LHCN-M2 (cell line): ENCODE measurements around the gene OSCP1. TPM values are rescaled to one million over a fixed set of nuclear protein-coding genes. Genes with fewer than 3 reads are reported as not detected.
"Not testable (repeated sequence)": the region's sequence is repeated elsewhere in the genome, so short reads cannot be mapped to it uniquely, and the experiment has no call there.

Experiments used
- DNase-seq: peaks from one replicate; pipeline ENCODE4 v3.0.0-alpha.2; 2012; ENCODE audit warnings: low read depth
- polyA plus RNA-seq: library from polyadenylated mRNA; unstranded; fragments of >200 nt; gene quantifications from one replicate; pipeline ENCODE4 v1.2.1, GENCODE V29; 2012; ENCODE audit warnings: missing spikeins
- total RNA-seq: library from RNA; depleted of rRNA; stranded (reverse); fragments of >200 nt; gene quantifications from 2 replicates; pipeline ENCODE4 v1.2.3, GENCODE V29; 2014; rRNA removed

Gene OSCP1, protein sequence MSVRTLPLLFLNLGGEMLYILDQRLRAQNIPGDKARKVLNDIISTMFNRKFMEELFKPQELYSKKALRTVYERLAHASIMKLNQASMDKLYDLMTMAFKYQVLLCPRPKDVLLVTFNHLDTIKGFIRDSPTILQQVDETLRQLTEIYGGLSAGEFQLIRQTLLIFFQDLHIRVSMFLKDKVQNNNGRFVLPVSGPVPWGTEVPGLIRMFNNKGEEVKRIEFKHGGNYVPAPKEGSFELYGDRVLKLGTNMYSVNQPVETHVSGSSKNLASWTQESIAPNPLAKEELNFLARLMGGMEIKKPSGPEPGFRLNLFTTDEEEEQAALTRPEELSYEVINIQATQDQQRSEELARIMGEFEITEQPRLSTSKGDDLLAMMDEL
- 4.5 and 7.1 TPM in 2 replicates for total RNA-seq
- 6.2 TPM for polyA plus RNA-seq

DNA sequence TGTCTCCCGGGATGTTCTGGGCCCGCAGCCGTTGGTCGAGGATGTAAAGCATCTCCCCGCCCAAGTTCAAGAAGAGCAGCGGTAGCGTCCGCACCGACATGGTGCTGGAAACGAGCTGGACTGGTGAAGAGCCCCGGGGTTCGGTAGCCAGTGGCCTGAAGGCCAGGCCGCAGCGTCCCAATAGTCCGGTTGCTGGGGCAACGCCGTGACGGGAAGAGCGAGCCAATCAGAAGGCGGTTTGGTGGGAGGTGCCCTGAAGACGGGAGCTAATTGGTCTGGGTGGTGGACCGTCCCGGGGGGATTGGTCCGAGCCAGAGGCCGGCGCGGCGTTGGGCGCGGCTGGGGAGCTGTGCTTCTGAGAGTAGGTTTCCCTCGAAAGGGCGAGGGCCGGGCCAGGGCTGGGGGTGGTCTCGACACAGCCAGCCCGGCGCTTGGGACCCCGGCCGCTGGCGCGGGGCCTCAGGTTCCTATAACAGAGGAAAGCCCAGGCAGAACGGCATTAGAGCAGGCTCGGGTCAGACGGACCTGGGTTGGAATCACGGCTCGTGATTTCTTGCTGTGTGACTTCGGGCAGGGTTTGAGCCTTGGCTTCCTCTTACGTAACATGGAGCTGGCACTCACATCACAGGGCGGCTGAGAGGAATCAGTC lies at the start of gene OSCP1:
Gene OSCP1 (minus strand): TSS at position 182 of the 649 bp plus-strand sequence. CDS start 82 bp downstream, at position 100.
- DNase-seq: peak; percentile 94

DNA sequence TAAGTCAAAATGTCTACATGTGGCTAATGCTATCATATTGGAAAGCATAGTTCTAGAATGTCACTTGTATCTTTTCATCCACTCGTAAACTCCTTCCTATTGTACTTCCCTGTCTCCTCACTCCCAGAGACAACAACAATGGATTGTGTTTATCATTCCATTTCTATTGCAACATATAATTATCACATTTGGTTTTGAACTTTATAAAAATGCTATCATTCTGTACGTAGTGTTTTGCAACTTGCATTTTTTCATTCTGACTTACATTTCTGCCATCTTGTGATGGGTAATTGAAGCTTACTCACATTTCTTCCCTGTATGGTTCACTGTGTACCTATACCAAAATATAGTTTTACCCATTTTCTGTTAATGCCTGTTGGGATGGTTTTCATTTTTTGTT lies 47.0 kb upstream of the OSCP1 start:
- DNase-seq: no peak

DNA sequence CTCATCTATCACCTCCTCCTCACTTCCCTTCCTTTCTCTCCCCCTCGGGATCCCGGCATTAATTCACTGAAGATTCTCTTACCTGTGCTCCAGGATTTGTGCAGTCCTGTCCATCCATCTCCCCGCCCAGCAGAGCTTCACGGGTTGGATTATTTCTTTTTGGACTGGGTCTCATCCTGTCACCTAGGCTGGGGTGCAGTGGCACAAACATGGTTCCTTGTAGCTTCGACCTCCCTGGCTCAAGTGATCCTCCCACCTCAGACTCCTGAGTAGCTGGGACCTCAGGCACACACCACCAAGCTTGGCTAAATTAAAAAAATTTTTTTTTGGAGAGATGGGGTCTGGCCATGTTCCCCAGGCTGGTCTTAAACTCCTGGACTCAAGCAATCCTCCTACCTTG lies 44.7 kb upstream of the OSCP1 start:
- DNase-seq: no peak

DNA sequence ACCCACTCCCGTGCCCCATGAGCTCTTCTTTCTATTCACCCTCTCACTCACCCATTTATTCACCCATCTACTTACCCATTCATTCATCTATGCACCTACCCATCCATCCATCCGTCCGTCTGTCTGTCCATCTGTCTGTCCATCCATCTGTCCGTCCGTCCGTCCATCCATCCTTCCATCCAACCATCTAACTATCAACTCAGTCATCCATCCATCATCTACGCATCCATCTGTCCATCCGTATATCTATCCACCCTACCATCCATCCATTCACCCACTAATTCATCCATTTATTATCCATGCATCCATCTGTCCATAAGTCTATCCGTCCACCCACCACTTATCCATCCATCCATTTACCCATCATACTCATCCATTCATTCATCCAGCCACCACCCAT lies 43.3 kb upstream of the OSCP1 start:
- no peak for DNase-seq

DNA sequence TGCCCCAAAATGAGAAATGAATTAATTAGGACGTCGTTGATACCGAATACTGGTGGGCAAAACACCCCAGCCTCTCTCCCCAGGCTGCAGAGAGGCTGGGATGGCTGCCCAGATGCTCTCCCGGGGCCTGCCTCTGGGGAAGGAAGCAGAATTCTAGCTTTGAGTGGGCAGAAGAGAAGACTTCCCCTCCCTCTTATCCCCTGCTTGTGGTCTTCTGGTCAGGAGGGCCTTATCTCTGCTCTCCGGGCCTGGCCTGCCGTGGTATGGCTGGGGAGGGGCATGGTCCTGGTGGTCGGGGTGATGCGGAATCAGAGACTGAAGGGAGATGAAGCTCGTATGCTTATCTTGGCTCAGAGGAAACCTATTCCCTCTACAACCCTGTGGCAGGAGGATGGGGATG lies 42.2 kb upstream of the OSCP1 start:
- no peak for DNase-seq

DNA sequence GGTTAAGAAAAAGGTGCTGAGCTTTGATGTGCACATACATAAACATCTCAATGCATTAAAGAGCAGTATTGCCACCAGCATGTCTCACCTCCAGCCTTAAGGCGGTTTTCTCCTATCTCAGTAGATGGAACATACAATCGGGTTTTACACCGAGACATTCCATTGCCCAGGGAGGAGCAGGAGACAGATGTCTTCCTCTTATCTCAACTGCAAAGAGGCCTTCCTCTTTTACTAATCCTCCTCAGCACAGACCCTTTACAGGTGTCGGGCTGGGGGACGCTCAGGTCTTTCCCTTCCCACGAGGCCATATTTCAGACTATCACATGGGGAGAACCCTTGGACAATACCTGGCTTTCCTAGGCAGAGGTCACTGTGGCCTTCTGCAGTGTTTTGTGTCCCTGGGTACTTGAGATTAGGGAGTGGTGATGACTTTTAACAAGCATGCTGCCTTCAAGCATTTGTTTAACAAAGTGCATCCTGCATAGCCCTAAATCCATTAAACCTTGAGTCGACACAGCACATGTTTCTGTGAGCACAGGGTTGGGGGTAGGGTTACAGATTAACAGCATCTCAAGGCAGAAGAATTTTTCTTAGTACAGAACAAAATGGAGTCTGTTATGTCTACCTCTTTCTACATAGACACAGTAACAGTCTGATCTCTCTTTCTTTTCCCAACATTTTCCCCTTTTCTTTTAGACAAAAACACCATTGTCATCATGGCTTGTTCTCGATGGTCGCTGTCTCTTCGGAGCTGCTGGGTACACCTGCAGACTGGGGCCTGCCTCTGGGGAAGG lies 39.2 kb upstream of the OSCP1 start:
- not testable (repeated sequence) for DNase-seq

DNA sequence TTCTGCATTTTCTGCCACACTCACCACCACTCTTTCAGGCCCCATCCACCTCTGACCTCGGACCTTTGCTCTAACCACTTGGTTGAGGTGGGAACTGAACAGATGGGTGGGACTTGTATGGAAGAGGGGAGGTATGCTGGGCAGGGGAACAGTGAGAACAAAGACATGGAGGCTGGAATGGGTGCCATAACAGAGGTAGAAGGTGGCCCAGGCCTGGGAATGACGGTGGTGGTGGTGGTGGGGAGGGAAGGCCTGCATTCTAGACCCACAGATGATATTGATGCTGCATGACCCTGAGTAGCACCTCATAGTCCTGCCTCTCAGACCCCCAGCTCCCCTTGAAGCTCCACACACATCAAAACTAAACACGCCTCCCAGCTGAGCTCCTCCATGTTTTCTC lies 37.7 kb upstream of the OSCP1 start:
- DNase-seq: no peak

DNA sequence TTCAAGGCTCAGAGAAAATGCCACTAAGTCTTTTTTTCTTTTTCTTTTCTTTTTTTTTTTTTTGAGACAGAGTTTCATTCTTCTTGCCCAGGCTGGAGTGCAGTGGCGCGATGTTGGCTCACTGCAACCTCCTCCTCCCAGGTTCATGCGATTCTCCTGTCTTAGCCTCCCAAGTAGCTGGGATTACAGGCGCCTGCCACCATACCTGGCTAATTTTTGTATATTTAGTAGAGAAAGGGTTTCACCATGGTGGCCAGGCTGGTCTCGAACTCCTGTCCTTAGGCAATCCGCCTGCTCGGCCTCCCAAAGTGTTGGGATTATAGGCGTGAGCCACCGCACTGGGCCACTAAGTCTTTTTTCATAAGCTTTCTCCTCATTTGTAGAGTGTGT lies 37.1 kb upstream of the OSCP1 start:
- DNase-seq: not testable (repeated sequence)

DNA sequence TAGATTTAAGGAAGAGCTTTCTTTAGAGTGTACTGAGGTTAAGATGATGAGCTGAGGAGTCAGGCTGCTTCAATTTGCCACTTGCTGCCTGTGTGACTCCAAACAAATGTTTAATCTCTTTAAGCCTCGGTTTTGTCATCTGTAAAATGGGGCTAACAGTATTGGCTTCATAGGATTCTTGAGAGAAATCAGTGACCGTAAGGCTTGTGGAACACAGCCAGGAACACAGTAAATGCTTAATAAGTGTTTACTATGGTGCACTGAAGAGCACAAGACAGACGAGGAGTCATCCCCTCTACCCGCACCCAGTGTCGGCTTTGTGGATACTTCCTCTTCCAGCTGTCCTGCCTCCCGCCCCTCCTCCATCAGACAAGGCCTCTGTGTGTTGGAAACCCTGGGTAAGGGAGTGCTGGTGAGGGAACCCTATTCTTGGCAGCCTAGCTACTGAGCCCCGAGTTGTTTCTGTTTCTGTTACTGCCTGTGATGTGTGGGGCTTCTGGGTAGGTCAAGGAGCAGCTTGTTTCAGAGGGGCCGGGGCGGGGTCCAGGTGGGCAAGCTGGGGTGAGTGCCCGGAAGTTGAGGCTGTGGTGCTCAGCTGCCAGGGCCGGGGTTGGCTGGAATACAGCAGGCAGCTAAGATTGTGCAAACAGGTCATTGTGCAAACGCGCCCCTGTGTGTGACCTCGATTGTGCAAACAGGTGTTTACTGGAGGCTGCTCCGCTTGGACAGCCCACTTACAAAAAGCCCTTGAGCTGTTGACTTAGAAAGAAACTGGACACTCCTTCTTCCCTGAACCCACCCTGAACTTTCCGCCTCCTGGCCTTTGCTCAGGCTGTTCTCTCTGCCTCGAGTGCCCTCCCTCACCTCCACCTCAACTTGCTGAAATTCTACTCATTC lies 36.4 kb upstream of the OSCP1 start:
- no peak for DNase-seq

DNA sequence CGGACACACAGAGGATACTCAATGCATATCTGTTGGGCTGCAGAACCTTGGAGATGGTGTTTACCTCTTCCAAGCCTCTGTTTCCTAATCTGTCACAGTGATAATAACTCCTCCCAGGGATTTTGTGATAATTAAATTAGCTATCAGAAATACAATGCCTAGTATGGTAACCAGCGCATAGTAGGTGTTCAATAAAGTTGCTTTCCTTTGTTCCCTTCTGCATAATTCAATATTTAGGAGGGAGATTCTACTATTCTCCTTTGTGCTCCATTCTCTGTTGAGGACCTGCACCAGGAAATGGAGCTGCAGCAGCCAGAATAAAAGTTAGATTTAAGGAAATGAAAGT lies 35.8 kb upstream of the OSCP1 start:
- DNase-seq: no peak

DNA sequence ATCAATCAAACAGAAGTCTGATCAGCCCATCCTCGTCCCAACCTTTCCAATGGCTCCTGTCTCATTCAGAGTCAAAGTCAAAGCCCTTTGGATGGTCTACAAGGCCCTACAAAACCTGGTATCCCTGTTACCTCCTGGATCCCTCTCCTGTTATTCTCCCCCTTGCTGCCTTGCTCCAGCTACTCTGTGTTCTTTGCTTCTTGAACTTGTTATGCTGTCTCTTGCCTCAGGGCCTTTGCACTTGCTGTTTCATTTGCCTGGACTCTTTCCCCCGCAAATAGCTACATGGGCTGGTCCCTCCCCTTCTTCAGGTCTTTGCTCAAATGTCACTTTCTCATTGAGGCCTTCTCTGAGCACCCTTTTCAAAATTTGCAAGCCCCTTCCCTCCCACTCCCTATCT lies 33.8 kb upstream of the OSCP1 start:
- DNase-seq: no peak

DNA sequence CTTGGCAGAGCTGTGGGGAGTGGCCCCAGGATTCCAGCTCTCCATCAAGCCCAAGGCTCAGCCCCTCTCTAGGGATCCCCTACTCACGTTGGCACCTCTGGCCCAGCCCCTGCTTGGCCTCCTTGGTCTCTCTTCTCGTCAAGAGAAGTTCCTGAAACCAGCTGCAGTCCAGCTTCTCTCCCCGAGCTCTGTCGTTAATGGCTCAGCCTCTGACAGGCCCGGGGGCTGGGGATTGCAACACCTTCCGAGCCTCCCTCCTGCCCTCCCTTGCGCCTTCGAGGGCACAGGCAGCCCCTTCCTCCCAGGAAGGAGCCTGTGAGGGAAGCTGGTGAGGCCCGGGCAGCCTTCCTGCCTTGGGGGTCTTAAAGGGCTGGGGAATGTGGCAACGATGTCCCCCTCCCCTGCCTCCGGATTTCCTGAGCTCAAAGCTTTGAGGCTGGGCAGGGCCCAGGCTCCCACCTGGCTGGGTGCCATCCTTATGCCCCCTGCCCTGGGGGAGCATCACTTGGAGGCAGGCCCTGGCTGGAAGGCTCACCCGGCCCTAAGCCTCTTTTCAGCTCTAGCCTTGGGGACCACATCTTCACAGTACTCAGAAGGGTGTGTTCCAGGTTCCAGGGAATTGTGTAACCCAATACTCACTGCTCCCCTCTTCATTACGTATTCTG lies 32.6 kb upstream of the OSCP1 start, which contains the start of gene CSF3R:
Gene CSF3R (minus strand): TSS at position 190 of the 665 bp plus-strand sequence. CDS start 3,417 bp downstream, outside the sequence.
- DNase-seq: no peak

DNA sequence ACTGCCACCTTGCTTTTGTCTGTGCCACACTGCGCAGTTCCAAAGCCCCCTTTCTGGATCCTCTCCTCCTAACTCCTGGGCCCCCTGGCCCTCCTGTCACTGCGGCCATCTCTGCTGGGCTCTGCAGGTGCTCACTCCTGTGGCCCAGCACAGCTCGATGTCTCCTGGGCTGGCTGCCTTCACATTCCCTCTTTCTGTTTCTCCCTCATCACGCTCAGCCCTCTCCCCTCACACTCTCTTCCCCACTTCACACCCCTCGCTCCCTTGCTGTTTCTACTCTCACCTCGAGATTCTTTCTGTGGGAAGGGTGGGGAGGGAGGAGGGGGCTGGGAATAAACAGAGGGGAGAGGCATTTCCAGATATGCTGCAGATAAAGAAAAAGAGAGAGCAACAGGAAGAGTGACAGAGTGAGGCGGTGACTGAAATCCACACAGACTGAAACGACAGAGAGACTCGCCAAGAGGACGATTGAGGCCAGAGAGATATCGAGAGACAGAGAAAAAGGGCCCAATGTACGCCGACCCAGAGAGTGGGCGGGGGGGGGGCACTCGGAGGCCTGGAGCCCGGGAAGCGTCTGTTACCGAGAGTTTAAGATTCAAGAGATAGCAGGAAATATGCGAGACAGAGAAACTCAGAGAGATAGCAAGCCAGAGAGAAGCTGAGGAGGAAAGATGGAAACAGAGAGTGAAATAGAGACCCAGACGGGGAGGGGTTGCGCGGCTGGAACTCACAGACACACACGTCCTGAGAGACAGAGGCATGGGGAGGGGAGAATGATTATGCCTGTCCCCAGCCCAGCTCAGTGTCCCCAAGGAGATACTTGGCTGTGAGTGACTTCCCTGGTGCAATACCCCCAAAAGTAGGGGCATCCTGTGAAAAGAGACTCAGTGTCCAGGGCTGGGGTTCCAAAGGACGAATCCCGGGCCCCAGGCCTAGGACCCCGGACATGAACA lies 31.8 kb upstream of the OSCP1 start:
- no peak for DNase-seq

DNA sequence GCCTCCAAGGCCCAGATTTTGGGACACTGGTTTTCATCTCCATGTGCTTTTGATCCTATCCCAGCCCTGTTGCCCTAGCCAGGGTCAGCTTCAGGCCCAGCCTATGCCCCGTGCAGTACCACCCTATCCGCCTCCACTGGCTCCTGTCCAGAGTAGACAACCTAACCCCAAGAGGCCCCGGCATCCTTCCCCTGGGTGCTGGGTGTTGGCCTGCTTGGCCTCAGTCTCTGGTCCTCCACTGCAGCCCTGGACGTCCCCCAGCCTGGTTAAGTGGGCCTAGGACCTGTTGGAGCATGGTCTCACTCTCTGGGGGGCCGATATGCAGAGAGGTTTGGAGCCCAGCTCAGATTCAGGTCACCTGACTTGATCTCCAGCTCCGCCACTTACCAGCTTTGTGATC lies 30.8 kb upstream of the OSCP1 start:
- no peak for DNase-seq

DNA sequence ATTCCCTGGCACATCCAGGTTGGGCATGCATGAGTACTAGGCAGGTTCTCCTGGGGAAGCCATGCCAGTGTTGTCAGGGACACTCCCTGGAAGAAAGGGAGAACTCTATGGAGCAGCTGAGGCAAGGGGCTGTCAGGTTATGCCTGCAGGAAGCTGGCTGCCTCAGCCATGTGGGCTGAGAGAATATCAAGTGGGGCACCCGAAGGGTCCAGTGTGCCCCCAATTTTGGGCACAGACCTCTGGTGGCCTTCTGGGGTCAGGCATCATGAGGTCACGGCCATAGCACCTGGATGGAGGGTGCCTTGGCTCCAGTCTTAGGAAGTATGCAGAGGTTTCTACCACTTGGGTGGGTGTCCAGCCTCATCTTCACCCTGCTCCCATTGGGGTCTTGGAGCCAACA lies 29.9 kb upstream of the OSCP1 start:
- DNase-seq: no peak

DNA sequence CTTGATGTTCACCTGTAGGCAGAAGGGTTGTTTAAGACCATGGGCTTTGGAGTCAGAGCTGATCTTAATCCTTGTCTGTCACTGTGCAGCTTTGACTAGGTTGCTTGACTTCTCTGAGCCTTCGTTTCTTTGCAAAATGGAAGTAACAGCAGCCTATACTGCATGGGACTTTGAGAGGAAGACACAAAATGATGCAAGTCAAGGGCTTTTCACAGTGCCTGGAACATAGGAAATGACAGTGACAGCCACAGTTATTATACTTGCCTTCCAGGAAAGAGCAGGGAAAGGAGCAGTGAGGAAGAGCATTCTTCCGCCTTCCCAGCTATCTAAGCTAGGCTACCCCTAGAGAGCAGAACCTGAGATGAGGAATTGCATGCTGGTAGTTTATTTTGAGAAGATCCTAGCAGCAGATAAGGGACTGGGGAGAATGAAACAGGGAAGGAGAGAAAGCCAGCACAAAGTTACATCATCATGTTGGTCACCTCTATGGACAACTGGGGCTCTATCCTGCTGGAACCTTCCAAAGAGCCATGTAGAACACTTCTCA lies 29.3 kb upstream of the OSCP1 start:
- no peak for DNase-seq

DNA sequence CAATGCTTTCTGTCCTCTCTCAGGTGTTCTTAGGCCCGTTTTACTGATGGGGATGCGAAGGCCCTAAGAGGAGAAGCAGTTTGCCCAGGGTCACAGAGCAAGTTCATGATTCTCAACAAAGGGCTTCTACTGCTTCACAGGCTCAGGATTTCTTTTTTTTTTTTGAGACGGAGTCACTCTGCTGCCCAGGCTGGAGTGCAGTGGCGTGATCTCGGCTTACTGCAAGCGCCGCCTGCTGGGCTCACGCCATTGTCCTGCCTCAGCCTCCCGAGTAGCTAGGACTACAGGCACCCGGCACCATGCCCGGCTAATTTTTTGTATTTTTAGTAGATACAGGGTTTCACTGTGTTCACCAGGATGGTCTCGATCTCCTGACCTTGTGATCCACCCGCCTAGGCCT lies 27.4 kb upstream of the OSCP1 start:
- not testable (repeated sequence) for DNase-seq

DNA sequence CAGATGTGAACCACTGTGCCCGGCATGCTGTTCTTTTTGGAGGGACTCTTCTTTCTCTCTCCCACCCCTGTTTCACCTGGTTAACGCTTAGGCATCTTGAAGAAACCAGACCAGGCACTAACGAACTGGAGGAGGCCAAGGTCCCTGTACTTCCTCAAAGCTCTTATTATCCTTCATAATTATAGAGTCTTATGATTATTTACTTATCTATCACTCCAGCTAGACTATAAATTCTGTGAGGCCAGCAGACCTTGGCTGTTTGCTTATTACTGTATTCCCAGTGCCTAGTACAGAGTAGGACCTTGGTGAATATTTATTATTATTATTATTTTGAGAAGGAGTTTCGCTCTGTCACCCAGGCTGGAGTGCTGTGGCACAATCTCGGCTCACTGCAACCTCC lies 26.7 kb upstream of the OSCP1 start:
- DNase-seq: no peak

DNA sequence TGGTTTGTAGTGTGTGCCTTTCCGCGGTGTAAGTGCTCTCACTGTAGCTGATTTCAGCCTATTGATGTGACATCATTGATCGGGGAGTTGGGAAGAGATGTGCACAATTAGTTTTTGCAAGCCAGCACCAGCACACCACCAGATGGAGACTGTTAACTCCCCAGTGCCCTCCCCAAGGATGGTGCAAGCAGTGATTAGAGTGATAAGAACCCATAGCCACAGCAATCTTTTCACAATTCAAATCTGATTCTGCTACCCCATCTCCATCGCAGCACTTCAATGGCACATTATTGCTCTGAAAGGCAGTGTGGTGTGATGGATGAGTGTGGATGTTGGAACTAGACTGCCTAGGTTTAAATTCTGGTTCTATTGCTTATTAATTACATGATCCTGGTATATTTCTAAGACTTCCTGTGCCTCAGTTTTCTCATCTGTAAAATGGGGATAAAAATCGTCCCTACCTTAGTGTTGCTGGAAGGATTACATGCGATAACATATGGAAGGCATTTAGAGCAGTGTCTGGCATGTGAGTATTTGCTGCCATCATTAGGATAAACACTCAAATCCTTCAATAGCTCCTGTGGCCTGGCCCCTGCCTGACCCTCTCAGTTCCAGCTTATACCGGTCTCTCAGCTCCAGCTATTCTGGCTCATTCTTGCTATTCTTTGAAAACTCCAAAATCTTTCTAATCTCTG lies 25.8 kb upstream of the OSCP1 start:
- no peak for DNase-seq
